Keratinocyte (primary cell): ENCODE results near the gene ZNF564.

Source experiments
- CTCF ChIP-seq, 3 experiments: IDR thresholded peaks in 1 of 3; conservative IDR thresholded peaks in 1 of 3; optimal IDR thresholded peaks in 1 of 3; 2 replicates in 2 of 3; 3 replicates in 1 of 3; pipeline versions ENCODE3 to v1.5.1; 2011; ENCODE audit warnings: low read length in 3 of 3, mild to moderate bottlenecking in 3 of 3, moderate library complexity in 2 of 3, control low read depth in 1 of 3, inconsistent platforms in 1 of 3; ENCODE audit not compliant: insufficient read depth in 2 of 3; ENCODE audit errors: extremely low read depth in 1 of 3
- EZH2 ChIP-seq: IDR thresholded peaks from one replicate; pipeline ENCODE4 v1.6.1; 2012; ENCODE audit warnings: inconsistent platforms, mild to moderate bottlenecking, low read length, moderate library complexity

DNA sequence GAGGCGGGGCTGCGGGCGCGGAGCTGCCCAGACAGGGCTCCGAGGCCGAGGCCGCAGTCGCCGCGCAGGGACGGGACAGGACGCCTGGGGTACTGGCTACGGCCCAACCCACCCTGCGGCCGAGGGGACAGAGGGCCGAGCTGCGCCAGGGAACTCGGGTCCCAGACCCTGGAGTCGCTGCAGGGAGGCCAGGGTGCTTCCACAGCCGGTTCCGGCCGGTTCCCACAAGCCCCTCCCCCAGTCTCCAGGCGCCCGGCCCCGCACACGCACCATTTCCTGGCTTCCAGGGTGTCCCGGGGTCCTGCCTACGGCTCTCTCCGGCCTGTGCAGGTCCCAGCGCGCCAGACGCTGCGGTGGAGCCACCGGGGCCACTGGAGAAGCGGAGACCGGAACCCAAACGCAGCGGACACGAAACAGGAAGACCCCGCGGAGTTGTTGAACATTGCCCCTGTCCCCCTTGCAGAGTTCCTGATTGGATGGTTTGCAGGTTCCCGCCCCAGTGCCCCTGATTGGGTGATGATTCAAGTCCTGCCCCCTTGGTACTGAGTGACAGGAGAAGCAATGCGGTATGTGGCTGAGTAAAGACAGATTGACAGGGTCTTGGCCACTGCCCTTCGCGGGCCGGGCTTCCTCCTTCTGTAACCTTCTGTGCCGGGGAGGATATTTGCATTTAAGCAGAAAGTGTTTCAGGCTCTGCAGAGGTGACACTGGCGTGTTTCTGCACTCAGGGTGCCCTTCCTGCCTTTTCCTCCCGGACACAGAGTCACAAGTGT, at the start of gene ZNF564:
- no peak for TF ChIP-seq CTCF (optimal IDR thresholded peaks at IDR 0.05 in 1 of 3, IDR thresholded peaks at IDR 0.05 in 1 of 3, conservative IDR thresholded peaks at IDR 0.05 in 1 of 3; ENCODE audit: extremely low read depth in 1 of 3, insufficient read depth in 2 of 3, low read length in 3 of 3)
- no peak for TF ChIP-seq EZH2
